ENCODE results near the gene CHIC1.
"Not testable (repeated sequence)": the region's sequence is repeated elsewhere in the genome, so short reads cannot be mapped to it uniquely, and the experiment has no call there.

Gene CHIC1

GRCh38 chrX:73562984-73563737 is at the start of gene CHIC1:
TSS of gene CHIC1 (plus strand) at chrX:73563197. CDS start at chrX:73563285, 88 bp downstream.
- DNase-seq (ENCODE audit: low read depth): peak; percentile 60

DNA sequence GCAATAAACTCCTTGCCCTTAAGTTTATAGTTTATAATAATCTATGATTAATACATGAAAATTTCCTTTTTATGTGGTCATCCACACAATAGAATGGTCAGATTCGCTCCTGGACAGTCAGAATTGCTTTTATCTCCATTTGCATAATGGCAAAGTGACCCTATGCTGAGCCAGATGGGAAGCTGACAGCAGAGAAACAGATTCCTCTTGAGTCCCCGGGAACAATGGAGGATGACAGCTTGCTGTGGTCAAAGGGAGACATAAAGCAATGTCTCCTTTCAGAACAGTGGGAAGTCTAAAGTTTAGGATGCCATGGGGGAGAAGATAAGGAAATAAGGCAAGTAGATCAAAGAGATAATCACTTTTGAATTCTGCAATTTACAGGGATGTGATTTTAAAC is 40.2 kb upstream of the CHIC1 start:
- not testable (repeated sequence) for DNase-seq (ENCODE audit: low read depth)

DNA sequence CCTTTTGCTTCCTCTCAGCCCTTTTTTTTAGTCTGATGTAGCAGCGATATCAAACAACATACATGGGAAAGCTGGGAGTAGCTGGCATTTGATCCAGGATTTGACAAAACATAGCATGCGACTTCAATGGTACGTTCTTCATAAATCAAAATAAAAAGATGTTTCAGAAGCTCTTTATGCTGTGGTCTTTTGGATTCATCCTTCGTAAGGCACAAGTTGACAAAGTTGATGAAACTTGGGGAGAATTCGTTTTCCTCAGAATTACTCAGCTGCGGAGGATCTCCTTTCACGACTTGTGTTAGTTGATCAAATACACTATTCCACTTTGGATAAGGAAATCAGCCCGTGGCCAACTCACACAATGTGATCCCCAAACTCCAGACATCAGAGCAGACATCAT is 38.1 kb upstream of the CHIC1 start:
- DNase-seq (ENCODE audit: low read depth): no peak

DNA sequence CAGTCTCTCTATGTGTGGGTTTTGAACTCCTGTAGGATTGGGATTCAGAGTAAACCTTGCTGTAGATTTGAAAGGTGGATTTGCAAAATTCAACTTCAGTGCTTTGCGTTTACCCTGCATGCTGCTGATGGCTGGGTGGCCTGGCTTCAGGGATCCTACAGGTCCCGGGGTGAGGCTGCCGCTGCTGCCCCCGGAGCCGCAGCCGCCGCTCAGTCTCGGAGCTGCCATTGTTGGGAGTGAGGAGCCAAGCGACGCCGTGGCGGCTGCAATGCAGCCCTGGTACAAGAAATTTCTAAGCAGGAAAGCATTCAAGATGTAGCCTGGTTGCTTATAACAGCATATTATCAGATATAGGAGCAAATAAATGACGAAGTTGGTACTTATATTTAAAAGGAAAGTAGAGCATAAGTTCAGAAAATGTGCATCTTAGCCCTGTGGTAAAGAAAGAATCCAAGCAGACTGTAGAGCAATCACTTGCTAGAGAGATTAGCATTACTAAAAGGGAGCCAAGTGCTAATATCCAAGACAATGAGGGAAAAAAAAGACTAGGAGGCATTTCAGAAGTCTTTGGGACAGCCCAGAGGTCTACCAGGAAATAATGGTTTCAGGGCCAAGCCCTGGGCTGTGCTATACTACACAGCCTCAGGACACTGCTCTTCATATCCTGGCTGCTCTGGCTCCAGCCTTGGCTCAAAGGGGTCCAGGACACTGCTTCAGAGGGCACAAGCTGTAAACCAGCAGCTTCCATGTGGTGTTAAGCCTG is 36.9 kb upstream of the CHIC1 start:
- no peak for DNase-seq (ENCODE audit: low read depth)

- DNase-seq (ENCODE audit: low read depth): not testable (repeated sequence)
Observed at GRCh38 chrX:73531655-73532054, 31.3 kb upstream of the CHIC1 start.

DNA sequence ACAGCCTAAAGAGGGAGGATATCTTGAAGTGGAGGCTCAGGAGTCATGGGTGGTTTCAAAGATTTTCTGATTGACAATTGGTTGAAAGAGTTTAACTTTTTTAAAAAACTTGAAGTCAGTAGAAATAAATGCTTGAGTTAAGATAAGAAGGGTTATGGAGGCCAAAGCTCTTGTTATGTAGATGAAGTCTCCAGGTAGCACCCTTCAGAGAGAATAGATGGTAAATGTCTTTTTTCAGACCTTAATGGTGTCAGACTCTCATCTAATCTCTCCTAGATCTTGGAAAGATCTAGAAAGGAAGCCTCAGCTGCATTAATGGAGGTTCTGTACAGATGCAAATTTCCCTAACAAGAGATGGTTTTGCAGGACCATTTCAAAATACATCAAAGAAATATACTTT is 6.8 kb upstream of the CHIC1 start:
- no peak for DNase-seq (ENCODE audit: low read depth)

GRCh38 chrX:73561801-73562200 is 1.2 kb upstream of the CHIC1 start:
- DNase-seq (ENCODE audit: low read depth): no peak

DNA sequence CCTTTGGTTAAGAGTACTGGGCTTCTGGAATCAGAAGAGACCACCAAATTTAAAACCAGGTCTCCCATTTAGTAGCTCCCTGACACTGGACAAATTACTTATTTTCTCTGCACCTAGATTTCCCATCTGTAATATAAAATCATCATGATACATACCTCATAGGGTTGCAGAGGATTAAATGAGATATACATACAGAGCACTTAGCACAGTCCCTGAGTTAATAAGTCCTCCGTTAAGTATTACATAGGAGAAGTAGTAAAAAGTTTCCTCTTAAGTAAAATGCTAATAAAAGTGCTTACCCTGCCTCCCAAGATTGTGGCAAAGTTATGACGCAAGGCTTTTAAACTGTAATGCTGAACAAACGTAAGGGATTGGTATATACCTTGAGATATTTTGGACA is 539 bp upstream of the CHIC1 start:
- peak; percentile 8 for DNase-seq (ENCODE audit: low read depth)

DNA sequence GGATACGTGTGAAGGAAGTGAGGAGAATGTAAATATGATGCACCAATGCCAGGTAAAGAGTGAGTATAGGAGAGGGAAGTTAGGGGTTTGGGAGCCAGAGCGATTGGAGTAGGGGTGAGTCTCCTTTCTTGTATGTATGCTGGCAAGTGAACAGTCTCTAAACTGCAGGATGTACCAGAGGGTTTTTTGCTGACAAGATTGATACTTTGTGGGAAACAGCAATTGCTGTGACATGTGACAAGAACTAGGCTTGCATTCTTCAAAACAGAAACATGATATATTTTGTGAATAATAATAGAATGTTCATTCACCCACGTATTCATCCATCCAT is 706 bp downstream of the CHIC1 start:
- DNase-seq (ENCODE audit: low read depth): peak; percentile 8

DNA sequence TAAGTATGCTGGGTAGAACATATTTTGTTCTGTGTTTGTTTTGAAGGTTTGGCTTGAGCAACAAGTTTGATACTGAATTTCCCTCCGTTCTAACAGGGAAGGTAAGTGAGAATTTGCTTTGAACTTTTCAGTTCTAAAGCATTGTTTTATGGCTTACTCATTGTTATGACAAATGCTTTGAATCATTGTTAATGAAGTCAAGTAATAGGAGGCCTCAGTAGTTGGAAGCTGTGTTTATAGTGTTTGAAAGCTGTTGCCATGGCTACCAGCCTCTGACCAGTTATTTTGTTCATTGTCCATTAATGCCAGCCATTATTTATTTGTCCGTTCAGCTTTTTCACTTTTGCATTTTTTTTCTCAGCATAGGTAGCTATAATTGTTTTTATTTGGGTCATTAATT is 14.4 kb downstream of the CHIC1 start:
- DNase-seq (ENCODE audit: low read depth): peak; percentile 80

DNA sequence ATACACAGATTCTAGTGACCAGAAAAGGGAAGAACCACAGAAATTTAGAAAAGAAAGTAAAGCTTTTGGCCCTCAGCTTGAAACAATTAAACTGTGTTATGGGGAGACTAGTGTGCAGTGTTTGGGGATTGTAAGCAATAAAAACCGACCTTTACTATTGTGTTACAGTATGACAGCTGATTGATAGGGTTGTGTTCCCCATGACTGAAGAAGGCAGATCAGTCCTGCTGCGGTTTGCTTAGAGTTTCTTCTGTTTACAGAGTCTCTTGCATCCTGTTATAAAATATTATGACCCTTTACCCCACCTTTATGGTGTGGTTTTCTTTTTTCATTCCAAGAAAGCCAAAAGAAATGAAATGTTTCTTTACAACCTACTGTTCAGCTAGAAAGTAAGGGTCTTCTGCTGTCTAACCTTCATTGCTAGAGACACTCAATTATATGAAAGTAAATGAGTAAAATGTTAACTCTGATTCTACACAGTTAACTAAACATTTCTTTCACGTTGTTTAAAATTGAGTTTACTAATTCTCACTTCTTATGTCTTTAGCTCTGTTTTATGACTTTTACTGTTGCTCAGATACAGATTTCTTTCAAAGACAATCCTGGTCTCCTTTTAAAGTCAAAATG is 18.1 kb downstream of the CHIC1 start:
- DNase-seq (ENCODE audit: low read depth): peak; percentile 9

GRCh38 chrX:73597758-73598157 is 34.8 kb downstream of the CHIC1 start:
- not testable (repeated sequence) for DNase-seq (ENCODE audit: low read depth)

DNA sequence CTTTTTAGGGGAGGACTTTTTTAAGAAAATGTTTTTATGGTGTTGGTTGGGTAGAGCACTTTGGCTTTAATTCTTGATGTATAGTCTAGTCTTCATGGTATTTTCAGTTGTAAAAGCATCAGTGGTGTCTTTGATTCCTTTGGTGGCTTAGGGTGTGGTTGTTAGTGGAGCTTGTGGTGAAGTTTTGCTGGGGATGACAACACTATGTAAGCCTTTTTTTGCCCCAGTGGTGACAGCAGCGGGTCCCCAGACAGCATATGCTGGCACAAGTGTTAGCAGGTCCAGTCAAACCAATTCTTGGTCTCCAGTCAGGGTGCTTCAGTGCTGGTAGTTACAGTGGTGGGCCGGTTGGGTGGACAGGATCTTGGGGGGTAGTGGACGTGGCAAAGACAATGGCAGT is 52.0 kb downstream of the CHIC1 start:
- no peak for DNase-seq (ENCODE audit: low read depth)

DNA sequence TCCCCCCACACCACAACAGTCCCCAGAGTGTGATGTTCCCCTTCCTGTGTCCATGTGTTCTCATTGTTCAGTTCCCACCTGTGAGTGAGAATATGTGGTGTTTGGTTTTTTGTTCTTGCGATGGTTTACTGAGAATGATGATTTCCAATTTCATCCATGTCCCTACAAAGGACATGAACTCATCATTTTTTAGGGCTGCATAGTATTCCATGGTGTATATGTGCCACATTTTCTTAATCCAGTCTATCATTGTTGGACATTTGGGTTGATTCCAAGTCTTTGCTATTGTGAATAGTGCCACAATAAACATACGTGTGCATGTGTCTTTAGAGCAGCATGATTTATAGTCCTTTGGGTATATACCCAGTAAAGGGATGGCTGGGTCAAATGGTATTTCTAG is 78.7 kb downstream of the CHIC1 start:
- not testable (repeated sequence) for DNase-seq (ENCODE audit: low read depth)

DNA sequence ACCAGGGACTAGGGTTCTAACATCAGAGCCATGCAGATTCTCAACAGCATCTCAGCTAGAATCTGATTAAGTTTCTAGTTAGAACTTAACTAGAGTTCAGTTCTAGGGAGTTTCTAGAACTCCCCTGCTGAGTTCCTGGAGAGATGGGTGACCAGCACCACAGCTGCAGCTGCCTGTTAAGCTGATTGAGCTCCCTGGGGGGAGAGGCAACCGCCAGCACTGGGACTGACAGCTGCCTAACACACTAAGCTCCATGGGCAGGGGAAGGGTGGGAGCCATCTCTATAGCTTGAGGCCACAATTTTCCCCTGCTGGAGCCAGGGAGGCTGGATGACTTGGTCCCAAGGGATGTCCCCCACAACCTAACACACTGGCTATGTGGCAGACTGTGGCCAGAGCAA is 84.2 kb downstream of the CHIC1 start:
- no peak for DNase-seq (ENCODE audit: low read depth)

DNA sequence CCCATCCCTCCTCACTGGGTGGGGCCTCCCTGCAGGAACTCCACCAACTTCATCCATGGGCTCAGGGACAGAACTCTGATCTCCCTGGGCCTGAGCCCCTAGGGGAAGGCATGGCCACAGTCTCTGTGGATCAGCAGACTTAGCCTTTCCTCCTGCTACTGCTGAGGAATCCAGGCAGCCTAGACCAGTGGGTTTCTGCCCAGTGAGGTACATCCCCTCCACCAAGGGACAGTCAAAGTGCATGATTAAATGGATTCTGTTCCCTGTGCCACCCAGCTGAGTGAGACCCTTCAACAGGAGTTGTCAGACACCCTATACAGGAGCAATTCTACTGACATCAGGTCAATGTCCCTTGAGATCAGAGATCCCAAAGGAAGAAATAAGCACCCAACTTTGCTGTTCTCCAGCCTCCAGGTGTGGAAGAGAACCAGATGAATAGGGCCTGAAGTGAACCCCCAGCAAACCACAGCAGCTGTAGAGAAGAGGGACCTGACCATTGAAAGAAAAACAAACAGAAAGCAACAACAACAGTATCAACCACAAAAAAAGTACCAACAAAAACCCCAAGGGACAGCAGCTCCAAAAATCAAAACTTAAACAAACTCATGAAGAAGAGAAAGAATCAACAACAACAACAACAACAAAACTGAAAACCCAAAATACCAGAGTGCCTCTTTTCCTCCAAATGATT is 84.8 kb downstream of the CHIC1 start:
- no peak for DNase-seq (ENCODE audit: low read depth)

- DNase-seq (ENCODE audit: low read depth): not testable (repeated sequence)
Observed at GRCh38 chrX:73661322-73661721, 98.3 kb downstream of the CHIC1 start.

DNA sequence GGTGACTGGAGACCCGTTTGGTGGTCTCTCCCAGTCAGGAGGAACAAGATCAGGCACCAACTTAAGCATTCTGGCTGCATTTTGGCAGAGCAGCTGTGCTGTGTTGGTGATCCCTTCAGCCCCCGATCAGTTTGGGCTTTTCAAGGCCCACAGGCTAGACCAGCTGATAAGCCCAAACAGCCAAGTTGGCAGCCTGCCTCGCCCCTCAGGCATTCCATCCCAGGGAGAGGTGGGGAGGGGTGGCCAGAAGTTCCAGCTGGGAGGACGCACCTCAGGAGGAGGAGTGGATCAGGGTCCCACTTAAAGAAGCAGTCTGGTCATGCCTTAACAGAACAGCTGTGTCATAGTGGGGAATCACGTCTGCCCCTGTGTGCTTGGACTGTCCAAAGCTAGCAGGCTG is 105.8 kb downstream of the CHIC1 start:
- no peak for DNase-seq (ENCODE audit: low read depth)

DNA sequence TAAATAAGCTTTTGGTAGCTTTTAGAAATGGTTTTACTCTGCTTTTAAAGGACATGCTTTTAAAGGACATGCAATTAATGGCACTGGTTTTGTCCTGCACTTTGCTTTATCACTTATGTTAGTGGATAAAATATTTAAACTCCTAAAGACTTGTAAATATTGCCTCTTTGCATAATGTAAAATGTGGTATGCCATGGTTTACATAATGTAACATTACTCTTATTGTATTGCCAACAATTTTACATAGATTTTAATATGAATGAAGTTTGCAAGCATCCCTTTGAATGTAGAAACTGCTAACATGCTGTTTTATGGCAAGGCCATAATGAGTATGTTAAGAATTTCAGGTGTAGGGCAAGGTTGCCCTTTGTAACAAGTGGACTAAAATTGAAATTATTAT is 118.4 kb downstream of the CHIC1 start:
- DNase-seq (ENCODE audit: low read depth): no peak

- DNase-seq (ENCODE audit: low read depth): peak; percentile 7
Observed at GRCh38 chrX:73683236-73683859, 120.4 kb downstream of the CHIC1 start.

DNA sequence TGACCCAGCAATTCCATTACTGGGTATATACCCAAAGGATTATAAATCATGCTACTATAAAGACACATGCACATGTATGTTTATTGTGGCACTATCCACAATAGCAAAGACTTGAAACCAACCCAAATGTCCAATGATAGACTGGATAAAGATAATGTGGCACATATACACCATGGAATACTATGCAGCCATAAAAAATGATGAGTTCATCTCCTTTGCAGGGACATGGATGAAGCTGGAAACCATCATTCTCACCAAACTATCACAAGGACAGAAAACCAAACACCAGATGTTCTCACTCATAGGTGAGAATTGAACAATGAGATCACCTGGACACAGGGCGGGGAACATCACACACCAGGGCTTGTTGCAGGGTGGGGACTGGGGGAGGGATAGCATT is 144.0 kb downstream of the CHIC1 start:
- not testable (repeated sequence) for DNase-seq (ENCODE audit: low read depth)

DNA sequence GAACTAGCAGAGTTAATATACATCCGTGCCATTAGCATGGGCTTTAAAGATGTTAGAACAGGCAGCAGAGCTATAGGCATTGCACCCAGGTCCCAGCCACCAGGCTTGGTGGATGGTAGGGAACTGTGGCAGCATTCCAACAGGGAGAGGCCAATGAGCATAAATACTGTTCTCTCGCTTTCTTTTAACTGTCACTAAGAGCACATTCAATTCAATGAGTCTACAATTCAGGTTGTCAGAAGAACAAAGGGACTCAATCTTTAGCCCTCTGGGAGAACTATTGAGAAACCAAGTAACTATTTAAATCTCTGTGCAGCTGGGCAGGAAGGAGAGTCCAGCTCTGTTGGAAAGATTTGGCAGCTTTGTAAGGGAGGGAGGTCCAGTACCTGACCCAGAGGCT is 165.6 kb downstream of the CHIC1 start:
- DNase-seq (ENCODE audit: low read depth): no peak
